Fibroblast of pulmonary artery (primary cell): ENCODE results near the gene TSLP.

ENCODE experiments used
- DNase-seq: peaks from one replicate; pipeline ENCODE4 v3.0.0-alpha.2; 2010; ENCODE audit warnings: low read depth
- H3K4me3 ChIP-seq: replicated peaks from 2 replicates; pipeline ENCODE4 v1.5.1; 2011; ENCODE audit warnings: low read depth, mild to moderate bottlenecking, control low read depth, low read length, moderate library complexity
- CTCF ChIP-seq: IDR thresholded peaks from 2 replicates; pipeline ENCODE4 v1.5.1; 2011; ENCODE audit warnings: mild to moderate bottlenecking, control low read depth, low read length, inconsistent platforms; ENCODE audit errors: missing control alignments

TSLP gene

GRCh38 chr5:111121926-111122325 lies 50.4 kb downstream of the TSLP start:
- TF ChIP-seq CTCF: no peak
- DNase-seq: no peak
- no peak overlapping the region for H3K4me3 ChIP-seq

GRCh38 chr5:111122398-111122797 lies 50.9 kb downstream of the TSLP start:
- no peak for TF ChIP-seq CTCF
- no peak for DNase-seq
- no peak overlapping the region for H3K4me3 ChIP-seq

GRCh38 chr5:111124793-111125192 lies 53.3 kb downstream of the TSLP start:
- H3K4me3 ChIP-seq: no peak overlapping the region
- DNase-seq: no peak
- no peak for TF ChIP-seq CTCF

GRCh38 chr5:111126896-111127295 lies 55.4 kb downstream of the TSLP start:
- no peak overlapping the region for H3K4me3 ChIP-seq
- no peak for DNase-seq
- no peak for TF ChIP-seq CTCF
